HG02938 (cell line): ENCODE data around the gene JADE1.

Source experiments
- ATAC-seq: cut with Tn5 transposase; IDR thresholded peaks from one replicate; pipeline ENCODE4 v1.9.1; 2021; ENCODE audit warnings: mild to moderate bottlenecking, moderate library complexity; ENCODE audit not compliant: unreplicated experiment

Gene JADE1

DNA sequence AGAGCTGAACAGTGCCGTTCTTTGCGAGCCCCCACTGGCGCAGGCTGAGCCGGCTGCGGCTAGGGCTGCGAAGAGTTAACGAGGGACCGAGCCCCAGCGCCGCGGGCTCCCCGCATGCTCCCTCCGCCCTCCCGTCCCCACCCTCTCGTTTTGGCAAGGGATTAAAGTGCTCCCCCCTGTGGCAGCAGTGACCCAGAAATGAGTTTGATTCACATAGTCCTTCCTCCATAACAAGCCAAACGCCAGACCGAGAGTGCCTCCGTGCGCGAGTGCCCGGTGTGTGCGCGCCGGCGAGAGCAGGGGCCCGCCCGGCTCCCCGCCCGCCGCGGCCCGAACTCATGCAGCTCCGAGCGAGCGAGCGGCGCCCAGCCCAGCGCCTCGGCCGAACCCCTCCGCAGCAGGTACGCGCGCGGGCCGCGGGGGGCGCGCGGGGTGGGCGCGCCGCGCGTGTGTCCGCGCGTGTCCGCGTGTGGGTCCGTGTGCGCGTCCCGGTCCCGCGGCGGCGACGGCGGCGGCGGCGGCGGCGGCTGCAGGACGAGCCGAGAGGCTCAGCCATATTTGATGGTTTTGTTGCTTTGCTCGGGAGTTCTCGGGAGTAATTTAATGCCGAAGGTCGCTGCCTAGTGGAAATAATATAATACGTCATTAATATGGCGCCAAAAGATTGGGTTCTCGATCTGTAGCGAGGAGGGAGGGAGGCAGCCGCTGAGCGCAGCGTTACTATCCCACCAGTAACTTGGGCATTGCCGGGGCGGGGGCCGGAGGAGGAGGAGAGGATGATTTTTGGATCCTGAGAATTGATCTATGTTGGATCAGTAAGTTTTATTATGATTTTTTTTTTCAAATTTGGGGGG lies at the start of gene JADE1:
JADE1 (plus strand) TSS at position 224 of the 854 bp plus-strand sequence. CDS start 22,059 bp downstream, outside the sequence.
- ATAC-seq: peak; percentile 44

DNA sequence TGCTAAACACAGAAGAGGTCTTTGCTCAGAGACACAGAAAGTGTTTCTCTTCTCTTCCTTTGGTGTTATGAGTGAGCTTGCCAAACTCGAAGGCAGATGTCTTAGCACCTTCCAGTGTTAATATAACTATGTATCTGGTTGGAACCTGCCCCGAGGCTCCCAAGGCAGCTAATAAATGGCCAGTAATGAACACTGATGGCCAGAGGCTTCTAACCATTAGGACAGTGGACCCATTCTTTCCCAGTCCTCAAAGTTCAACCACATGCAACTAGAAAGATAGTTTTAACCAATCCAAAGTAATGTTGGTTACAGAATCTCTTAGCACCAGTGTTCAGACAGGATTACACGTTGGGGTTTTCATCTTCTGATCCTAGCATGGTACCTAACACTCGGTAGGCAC lies 42.7 kb upstream of the JADE1 start:
- no peak for ATAC-seq

DNA sequence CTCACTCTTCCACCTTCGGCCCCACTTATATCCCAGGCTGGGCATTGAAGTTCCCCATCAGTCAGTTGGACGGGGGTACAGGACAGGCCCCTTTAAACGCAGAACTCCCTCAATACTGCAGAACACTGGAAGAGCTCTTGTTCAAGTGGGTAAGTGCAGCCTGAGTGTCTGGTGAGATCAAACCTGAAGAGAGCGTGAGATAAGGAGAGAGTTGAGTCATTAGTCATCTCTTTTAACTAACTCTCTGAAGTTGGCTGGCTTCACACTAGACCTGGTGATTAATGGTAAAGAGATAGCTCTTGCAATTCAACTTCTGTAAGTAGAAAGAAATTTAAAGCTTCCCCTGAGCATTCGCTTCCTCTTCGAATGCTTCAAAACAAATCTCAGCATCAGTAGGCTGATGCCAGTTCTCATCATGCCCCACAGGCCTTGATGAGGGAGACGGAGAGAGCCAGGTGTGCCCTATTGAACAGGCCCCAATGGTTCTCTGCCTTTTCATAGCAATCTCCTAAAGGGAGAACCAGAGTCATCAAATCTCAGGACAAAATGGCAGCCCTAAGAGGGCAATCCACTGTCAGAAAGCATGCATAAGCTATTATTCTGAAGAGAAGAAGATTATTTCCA lies 41.0 kb upstream of the JADE1 start:
- ATAC-seq: no peak

DNA sequence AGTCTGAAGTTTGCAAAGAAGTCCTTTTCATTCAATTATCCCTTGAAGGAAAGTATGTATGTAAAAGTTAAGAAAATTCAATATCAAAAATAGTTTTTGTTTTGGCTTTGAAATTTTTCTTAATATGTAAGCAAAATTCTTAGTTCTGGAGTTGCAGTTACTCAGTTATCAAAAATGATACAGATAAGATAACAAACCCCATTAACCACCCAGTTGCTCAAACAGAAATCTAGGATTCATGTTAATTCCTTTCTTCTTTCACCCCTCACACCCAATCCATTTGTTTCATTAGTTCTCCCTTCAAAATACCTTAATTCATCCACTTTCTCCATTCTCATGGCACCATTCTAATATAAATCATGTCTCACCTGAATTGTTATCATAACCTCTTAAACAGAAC lies 40.5 kb upstream of the JADE1 start:
- no peak for ATAC-seq

DNA sequence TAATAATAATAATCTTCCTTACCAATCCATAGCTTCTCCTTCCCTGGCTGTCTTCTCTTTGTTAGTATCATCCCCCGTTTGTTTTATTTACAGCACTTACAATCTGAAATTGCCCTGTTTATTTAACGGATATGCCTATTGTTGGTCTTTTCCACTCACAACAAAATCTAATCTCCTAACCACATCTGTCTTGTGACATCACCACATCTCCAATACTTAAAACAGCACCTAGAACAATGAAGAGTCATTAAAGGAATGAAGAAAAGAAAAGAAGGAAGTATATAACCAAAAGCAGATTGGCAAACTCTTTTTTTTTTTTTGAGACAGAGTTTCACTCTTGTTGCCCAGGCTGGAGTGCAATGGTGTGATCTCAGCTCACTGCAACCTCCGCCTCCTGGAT lies 38.7 kb upstream of the JADE1 start:
- no peak for ATAC-seq

DNA sequence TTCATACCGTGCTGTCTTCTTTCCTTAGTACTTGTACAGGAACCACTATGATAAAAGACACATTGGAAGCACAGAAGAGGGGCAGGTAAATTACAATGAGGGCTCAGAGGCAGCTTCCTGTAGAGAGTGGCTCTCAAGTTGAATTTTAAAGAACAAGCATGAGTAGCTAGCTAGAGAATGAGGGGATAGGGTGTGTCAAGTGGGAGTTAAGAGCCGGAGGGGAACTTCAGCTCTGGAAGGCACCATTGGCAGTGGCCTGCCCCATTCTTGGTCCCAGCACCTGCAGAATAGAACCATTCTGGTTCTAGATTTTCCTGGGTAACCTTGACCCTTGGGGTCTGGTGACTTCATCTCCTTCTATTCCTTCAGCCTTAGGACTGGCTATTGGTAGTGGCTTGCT lies 34.0 kb upstream of the JADE1 start:
- no peak for ATAC-seq

DNA sequence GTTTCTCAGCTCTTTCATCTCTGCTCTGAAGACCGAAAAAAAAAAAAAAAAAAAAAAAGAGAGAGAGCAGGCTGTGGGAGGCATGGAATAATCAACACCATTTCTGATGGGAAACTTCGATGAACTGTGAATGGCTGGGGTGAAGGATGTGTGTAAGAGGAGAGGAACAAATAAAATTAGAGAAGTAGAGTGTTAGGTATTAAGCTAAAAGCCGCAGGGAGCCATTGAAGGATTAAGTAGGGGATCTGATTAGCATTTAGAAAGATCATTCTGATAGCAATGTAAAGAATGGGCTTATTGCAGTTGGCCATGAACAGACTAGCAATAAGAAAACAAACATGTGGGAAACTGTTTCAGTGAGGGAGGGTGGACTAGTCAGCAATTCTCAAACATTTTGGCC lies 33.6 kb upstream of the JADE1 start:
- ATAC-seq: no peak

DNA sequence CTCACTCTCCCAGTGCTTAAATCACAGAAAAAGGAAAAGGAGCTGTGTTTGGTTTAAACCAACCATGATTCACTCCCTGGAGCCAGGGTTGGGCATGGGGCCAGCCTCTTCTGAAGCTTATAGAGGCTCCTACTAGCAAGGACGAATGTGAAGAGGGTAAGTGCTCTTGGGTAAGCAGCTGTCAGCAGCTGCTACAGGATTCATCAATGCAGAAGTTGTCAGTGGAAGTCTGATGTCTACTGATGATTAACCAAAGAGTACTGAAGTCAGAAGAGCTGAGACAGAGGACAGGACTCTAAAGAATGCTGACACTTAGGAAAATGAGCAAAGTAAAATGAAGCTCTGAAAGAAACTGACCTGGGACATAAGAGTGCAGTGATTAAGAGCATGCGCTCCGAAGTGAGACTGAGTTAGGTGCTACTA lies 32.7 kb upstream of the JADE1 start:
- no peak for ATAC-seq

DNA sequence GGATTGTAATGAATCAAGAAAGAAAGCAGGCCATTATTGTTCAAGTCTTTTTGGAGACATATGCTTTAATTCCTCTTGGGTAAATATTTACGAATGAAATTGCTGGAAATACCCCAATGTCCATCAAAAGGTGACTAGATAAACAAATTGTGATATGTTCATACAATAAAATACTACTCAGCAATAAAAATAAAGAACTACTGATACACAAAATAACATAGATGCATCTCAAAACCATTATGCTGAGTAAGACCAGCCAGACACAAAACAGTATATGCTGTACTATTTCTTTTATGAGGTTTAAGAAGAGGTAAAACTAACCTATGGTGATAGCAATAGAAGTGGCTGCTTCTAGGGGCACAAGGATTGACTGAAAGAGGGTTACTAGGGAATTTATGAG lies 28.8 kb upstream of the JADE1 start:
- ATAC-seq: no peak

DNA sequence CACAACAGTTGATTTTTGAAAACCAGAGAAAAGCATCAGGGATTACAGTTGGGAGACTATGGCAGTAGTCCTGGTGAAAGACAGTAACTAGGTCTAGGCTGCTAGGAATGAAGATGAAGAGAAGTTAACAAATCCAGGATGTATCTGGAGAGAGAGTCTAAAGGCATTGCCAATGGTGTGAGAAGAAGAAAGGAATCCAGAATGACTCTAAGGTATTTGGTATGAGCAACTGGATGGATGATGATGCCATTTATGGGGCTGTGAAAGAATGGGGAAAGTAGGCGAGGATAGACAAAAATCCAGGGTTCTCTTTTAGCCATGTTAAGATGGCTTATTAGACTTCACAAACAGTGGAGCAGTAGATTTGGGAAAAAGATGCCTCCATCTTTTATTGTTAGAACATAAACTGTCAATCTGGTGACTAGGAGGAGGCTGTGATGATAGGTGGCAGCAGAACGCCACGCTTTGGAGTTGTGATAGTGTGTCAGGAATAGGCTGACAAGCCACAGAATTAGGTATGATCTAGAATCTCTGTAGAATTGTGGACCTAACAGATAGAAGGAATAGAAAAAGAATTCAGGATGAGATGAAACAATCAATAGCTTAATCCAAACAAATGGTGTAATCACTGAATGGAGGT lies 27.3 kb upstream of the JADE1 start:
- ATAC-seq: no peak

DNA sequence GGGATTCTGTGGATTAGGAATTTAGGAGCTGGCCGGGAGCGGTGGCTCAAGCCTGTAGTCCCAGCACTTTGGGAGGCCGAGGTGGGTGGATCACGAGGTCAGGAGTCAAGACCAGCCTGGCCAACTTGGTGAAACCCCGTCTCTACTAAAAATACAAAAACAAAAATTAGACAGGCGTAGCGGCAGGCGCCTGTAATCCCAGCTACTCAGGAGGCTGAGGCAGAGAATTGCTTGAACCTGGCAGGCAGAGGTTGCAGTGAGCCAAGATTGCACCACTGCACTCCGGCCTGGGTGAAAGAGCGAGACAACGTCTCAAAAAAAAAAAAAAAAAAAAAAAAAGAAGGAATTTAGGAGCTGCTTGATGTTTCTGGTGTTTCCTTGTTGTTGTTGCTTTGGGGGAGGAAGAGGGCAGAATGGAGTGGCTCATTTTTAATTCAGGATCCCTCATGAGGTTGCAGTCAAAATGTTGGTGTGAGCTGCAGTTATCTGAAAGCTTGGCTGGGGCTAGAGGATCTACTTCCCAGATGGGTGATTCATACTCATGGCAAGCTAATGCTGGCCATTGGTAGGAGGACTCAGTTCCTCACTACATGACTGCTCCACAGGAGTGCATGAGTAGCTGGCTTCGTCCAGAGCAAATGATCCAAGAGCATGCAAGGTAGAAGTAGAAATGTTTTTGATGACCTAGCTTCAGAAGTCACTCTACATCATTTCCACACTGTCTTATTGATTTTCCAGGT lies 26.5 kb upstream of the JADE1 start:
- ATAC-seq: no peak

DNA sequence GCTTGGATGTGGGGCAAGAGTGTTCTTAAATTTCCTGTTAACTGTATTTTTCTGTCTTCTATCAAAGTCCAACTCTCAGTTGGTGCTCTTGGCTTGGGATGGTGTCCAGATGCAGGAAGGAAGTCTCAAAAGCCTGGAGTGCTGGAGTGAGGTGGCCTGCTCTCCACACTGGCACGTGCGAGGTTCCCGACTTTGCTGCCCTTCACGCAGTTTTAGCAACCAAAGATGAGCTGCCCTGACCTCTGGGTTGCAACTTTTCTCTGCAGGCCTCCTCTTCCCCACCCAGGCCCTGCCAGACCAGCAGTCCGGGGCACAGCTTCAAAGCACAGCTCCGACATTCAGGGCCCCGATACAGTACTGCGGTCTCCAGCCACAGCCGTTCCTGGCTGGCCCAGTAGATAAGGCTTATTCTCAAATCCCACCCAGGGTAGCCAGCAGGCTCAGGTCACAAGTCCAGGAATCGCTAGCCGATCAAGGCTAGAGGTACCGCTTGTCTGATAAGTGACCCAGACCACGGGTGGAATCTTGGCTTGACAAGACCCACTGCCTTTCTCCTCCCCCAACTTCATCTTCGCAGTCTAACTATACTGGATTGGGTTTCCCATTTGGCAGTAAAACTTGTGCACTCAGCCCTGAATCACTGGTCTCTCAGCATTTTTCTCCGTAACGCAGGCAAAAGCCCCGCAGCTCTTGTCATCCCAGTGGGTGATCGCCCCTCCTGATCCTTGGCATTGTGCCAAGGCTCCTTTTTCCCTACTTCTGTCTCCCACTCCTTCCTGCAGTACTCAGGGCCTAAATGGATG lies 21.8 kb upstream of the JADE1 start:
- no peak for ATAC-seq

DNA sequence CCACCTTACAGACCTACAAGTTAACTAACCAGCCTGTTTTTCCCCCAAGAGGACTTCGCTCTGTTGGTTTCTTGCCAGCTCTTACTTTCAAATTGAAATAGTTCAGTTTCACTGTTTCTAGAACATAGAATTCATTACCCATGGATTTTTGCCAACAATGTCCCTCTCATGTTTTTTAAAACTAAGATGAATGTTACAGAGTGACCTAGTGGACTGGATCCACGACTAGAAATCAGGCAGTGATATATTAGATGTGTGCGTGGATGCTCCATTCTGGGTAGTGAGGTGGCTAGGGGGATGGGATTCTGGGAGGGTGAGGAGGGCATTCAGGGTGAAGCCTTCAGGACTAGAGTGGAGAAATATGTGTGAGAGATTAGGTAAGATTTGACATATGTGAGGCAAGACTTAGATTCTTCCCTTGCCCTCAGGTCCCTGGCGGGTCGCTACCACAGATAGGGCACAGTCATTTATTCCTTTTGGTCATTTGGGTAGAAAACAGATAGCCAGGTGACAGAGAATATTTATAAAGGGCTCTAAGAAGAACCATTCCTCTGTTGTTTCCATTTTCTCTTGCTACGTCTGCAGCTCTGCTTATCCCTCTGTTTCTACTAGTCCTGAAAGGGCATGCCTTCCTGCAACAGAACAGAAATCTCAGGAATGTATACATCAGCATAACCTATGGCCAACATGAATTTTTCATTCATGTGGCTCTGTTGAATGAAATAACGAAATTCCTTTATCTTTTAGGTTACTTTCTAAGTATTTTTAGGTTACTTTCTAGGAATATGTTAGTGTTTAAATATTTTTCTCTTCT lies 15.4 kb upstream of the JADE1 start:
- ATAC-seq: peak; percentile 65

DNA sequence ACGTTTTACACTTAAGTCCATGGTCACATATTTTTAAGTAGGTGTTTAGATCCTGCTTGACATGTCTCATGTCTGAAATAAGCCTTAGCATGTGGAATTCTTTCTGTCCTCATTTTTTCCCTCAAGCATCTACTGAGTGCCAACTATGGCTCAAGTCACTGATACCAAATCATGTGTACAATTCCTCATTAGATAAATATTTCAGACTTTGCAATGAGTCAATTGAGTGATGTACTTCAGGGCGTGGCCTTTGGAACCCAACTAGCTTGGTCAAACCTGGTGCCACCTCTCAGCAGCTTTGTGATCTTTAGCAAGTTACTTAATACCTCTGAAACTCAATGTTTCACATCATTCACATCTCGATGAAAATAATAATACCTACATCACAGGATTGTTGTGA lies 12.6 kb upstream of the JADE1 start:
- ATAC-seq: no peak

DNA sequence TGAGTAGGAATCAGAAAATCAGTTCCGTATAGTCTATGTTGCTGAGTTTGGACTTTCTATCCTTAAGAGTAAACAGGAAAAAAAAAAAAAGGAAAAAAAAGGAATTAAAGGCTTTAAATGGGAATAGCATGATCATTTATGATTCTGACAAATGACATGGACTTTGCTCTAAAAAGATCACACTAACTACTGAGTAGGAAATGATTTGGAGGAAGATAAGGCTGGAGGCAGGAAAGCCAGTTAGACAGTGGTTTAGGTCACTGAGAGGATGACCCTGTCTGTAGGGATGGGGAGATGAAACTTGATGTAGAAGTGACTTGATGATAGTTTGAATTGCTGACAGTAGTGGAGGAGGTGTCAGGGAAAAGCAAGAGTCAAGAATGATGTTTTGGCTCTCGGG lies 9.2 kb upstream of the JADE1 start:
- ATAC-seq: no peak

DNA sequence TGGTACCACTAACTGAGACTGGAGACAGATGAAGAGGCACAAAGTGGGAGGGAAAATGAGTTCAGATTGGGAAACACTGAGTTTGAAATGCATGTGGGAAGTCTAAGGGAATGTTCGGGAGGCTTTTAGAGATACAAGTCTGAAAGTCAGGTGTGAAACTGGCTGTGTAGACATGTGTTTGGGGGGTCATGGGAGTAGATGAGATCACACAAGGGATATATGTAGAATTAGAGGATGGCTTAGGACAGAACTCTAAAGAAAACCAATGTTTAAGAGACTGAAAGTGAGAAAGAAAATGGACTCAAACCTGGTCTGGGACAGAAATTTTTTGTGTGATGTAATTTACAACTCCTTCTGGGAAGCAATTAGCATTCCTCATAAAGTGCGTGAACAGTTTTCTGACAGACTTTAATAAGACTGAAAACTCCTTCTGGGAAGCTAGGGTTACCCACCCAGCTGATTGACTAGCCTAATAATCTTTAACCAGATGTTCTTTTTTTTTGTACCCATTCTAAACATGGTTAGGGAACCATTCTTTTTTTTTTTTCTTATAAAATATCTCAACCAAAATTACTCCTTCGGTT lies 8.7 kb upstream of the JADE1 start:
- ATAC-seq: no peak

DNA sequence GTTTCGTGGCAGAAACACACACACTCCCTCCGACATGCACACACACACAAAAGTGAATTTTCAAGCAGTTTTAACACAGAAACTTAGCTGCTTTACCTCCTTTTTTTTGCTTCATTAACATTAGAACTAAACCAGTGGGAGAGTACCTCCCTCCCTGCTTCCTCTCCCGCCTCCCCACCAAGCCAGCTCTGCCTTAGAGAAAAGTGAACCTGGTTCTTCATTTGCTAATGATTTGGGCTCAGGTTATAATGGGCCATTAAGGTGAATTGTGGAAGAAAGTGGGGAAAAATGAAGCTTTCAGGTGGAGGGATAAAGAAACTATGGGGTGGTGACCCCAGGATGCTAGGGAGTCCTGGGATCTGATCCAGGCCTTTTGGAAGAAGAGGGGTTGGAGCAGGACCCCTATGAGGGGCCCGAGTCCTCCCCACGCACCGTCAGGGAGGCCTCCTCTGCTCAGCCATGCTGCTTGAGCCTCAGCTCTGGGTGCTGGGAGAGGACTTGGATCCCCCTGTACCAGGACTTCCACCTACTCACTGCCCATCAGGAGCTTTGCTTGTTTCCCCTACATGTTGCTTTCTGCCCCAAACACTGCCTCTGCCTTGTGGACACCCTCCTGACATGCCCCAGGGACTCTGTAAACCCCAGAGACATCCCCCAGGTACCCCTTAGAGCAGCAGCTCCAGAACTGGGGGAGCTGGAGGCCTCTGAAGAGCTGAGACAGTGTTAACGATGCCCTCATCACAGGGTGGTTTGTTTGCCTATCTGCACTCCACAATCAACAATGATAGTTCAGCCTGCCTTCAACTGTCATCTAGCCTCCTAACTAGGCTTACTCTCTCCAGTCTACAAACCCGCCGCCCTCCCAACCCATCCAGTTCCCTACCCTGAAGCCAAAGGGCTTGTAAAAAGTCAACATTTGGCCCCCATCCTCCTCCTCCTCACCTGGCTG lies 6.5 kb upstream of the JADE1 start:
- no peak for ATAC-seq

DNA sequence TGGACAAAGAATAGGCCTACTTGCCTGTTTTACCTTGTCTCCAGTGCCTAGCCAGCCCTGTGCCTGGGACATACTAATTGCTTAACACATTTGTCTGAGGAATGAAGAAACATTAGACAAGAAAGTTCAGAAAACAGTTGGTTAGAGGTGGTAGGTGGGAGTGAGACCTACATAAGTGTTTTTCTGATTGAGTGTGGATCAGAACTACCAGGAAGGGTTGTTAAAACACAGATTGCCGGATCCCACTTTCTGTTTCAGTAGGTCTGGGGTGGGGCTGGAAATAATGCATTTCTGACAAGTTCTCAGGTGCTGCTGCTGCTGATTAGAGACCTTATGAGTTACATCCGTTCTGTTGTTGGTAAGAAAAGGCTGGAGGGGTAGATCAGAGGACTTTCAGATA lies 5.7 kb upstream of the JADE1 start:
- no peak for ATAC-seq
